AG04450 (cell line): ENCODE measurements around the gene GPR15. TPM values are rescaled to one million over a fixed set of nuclear protein-coding genes. Genes with fewer than 3 reads are reported as not detected.

Experiments
- CTCF ChIA-PET: fragments of 300-600, 350-600 bp; formaldehyde crosslinking; extraction: SDS; loops from one replicate; lab custom pipeline; 2022; ENCODE audit warnings: antibody characterized with exemption, inconsistent platforms; lab: Charles Lee
- POLR2A ChIA-PET: fragments of 350-600 bp; formaldehyde crosslinking; extraction: SDS; loops from one replicate; lab custom pipeline; 2021; ENCODE audit warnings: antibody characterized with exemption, inconsistent platforms; lab: Yijun Ruan, JAX
- DNase-seq: peaks from one replicate; pipeline ENCODE4 v3.0.0-alpha.2; 2011; ENCODE audit warnings: low read depth, low spot score
- H3K27ac ChIP-seq: one replicate; pipeline ENCODE4 v1.5.1; 2012; ENCODE audit warnings: low read depth, low read length, control low read depth
- H3K27me3 ChIP-seq: one replicate; pipeline ENCODE4 v1.6.0; 2012; ENCODE audit warnings: low read length; ENCODE audit not compliant: control insufficient read depth, insufficient read depth
- H3K4me3 ChIP-seq: 2 replicates; pipeline ENCODE4 v1.5.1; 2011; ENCODE audit warnings: mild to moderate bottlenecking, low read depth, low read length, control low read depth
- H3K9me3 ChIP-seq: 2 replicates; pipeline ENCODE4 v1.5.1; 2012; ENCODE audit warnings: low read length; ENCODE audit not compliant: control insufficient read depth, insufficient read depth
- CTCF ChIP-seq: IDR thresholded peaks from 2 replicates; pipeline ENCODE4 v1.5.1; 2011; ENCODE audit warnings: low read depth, low read length, control low read depth, inconsistent platforms
- polyA plus RNA-seq: library from polyadenylated mRNA; depleted of rRNA; stranded (reverse); fragments of >200 nt; gene quantifications from 2 replicates; pipeline ENCODE4 v1.2.3, GENCODE V29; 2011

The GPR15 gene
- polyA plus RNA-seq, 1 experiment = not detected

GRCh38 chr3:98513091-98513511, 18.7 kb upstream of the GPR15 start:
- Histone ChIP-seq H3K4me3 (no peak overlapping the region), H3K9me3 (no peaks in the 10 kb centered on the region), H3K27me3 (no peaks in the 10 kb centered on the region), H3K27ac (no peak overlapping the region)
- no peak for DNase-seq
- no peak for TF ChIP-seq CTCF
- ChIA-PET CTCF (no interaction called here), POLR2A (no interaction called here)

- DNase-seq = no peak
- H3K27ac ChIP-seq = no peak overlapping the region
- ChIA-PET CTCF (no interaction called here), POLR2A (interaction anchor here (0.8 kb wide), 1 partner anchor 9 kb away, joined by 3 read pairs; no protein-coding TSS in a partner anchor)
- no peak overlapping the region for H3K4me3 ChIP-seq
- no peak for TF ChIP-seq CTCF
- H3K9me3 ChIP-seq = no peaks in the 10 kb centered on the region
- no peaks in the 10 kb centered on the region for H3K27me3 ChIP-seq
Observed at GRCh38 chr3:98513736-98514135, 18.0 kb upstream of the GPR15 start.

GRCh38 chr3:98514948-98515347, 16.8 kb upstream of the GPR15 start:
- Histone ChIP-seq H3K27ac (no peak overlapping the region), H3K4me3 (no peak overlapping the region), H3K9me3 (no peaks in the 10 kb centered on the region), H3K27me3 (no peaks in the 10 kb centered on the region)
- CTCF ChIA-PET = no interaction called here
- no peak for DNase-seq
- no peak for TF ChIP-seq CTCF
- POLR2A ChIA-PET = no interaction called here

GRCh38 chr3:98518816-98519215, 13.0 kb upstream of the GPR15 start:
- Histone ChIP-seq H3K9me3 (no peaks in the 10 kb centered on the region), H3K27me3 (no peaks in the 10 kb centered on the region), H3K27ac (no peak overlapping the region), H3K4me3 (no peak overlapping the region)
- no peak for TF ChIP-seq CTCF
- CTCF ChIA-PET = no interaction called here
- POLR2A ChIA-PET = no interaction called here
- DNase-seq = no peak

GRCh38 chr3:98519351-98519750, 12.4 kb upstream of the GPR15 start:
- Histone ChIP-seq H3K9me3 (no peaks in the 10 kb centered on the region), H3K27ac (no peak overlapping the region), H3K27me3 (no peaks in the 10 kb centered on the region), H3K4me3 (no peak overlapping the region)
- POLR2A ChIA-PET = no interaction called here
- no peak for TF ChIP-seq CTCF
- DNase-seq = no peak
- CTCF ChIA-PET = no interaction called here
